ENCODE results near the gene PITPNC1. TPM values are rescaled to one million over a fixed set of nuclear protein-coding genes. Genes with fewer than 3 reads are reported as not detected.
"Not testable (repeated sequence)": the region's sequence is repeated elsewhere in the genome, so short reads cannot be mapped to it uniquely, and the experiment has no call there.

The PITPNC1 gene
- total RNA-seq, 1 donor from 2014 or later, result 14.6 TPM

- intact Hi-C loops (cut with DNase I), result no loop called here
- DNase-seq (no peak), ATAC-seq (ENCODE audit: poor library complexity) (peak; percentile 8)
Measured at GRCh38 chr17:67365738-67366192, 11.3 kb upstream of the PITPNC1 start.

DNA sequence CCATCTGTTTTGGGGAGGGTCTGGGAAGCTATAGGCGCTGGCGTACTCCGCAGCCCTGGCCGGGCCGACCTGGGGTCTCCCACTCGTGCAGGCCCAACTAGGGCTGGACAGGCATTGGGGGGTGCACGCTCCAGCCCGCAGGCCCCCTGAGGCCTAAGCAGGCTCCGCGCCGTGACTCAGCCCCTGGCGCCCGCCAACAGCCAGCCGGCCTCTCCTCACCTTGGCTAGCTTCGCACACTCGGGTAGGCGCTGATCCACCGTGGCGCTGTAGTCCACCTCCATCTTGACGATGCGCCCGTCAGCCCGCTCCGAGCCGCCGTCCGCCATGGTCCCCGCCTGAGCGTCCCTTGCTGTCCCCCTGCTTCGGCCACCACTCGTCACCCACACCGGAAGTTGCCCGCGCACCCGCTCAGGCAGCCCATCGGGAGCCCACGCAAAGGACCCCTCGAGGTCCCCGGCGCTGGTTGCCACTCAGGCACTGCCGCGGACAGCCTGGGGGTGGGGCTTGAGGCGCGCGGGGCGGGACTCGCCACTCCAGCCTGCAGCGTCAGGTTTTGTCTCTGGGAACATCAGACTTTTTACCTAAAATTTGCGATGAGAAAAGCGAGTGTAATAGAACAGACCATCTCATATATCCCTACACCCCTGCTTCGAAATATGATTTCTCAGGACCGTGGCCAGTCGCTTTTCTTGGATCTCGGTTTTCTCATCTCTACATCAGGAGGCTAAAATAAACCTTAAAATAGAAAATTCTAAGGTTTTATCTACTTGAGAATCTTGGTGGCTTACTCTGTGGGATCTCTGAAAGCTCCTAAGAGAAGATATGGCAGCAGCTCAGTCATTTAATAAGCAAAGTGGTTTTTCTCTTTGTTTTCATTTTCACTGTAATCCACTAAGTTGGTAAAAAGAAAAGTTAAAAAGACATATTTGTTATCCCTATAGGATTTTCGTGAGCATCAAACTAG, 10.6 kb upstream of the PITPNC1 start, which contains the start of gene PSMD12:
PSMD12 (minus strand) TSS at position 385 of the 965 bp plus-strand sequence; CDS start at position 327, 58 bp downstream.
- ATAC-seq (ENCODE audit: poor library complexity) (peak; percentile 98), DNase-seq (peak; percentile 96)
- intact Hi-C loops (cut with DNase I), result no loop called here

- ATAC-seq (ENCODE audit: poor library complexity), result no peak
- intact Hi-C loops (cut with DNase I), result loop anchor here (10.0 kb wide), 1 partner anchor 175 kb away; no protein-coding TSS in a partner anchor
- DNase-seq, result no peak
Measured at GRCh38 chr17:67369676-67370075, 7.4 kb upstream of the PITPNC1 start.

GRCh38 chr17:67372751-67373150, 4.3 kb upstream of the PITPNC1 start:
- intact Hi-C loops (cut with DNase I), result loop anchor here (10.0 kb wide), 1 partner anchor 172 kb away; no protein-coding TSS in a partner anchor
- ATAC-seq (ENCODE audit: poor library complexity) (no peak), DNase-seq (no peak)

DNA sequence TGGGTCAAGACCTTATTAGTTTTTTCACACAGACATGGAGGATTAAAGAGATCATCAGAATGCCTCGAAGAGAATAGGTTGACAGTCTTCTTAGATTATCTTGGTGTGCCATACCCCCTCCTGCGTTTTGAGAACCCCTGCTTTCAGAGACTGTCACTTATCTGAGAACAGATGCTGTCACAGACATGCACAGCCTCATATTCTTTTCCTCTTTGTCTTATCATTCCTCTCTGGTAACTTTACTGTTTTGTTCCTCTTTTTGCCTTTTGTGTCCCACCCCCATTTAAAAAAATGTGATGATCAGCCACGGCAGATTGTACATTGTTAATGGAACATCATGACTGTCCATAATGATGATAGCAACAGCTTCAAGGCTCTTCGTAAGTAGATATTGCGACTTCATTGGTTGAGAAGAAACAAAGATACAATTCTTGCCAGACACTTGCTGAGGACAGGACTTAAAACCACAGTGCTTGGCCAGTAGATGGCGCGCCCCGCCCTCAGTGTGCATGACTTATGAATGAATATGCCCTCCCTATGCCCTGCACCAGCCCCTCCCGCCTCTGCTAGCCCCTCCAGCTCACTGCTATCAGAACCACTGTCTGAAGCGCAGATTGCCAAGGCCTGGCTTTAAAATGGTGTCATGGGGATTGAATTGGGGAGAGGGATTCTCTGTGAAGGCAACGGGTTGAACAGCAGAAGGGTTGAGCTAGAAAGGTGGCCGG, 2.6 kb upstream of the PITPNC1 start:
- intact Hi-C loops (cut with DNase I), result loop anchor here (5.0 to 10.0 kb wide), 3 partner anchors 103 to 253 kb away; no protein-coding TSS in a partner anchor
- ATAC-seq (ENCODE audit: poor library complexity), result peak; percentile 50

GRCh38 chr17:67375054-67375427, 2.0 kb upstream of the PITPNC1 start:
- DNase-seq (no peak), ATAC-seq (ENCODE audit: poor library complexity) (no peak)
- intact Hi-C loops (cut with DNase I), result loop anchor here (5.0 to 10.0 kb wide), 3 partner anchors 102 to 252 kb away; no protein-coding TSS in a partner anchor

More for the DNA sequence above, 2.6 kb upstream of the PITPNC1 start:
- peak; percentile 96 for DNase-seq

GRCh38 chr17:67375716-67376115, 1.4 kb upstream of the PITPNC1 start:
- DNase-seq (no peak), ATAC-seq (ENCODE audit: poor library complexity) (no peak)
- intact Hi-C loops (cut with DNase I), result loop anchor here (2.0 to 10.0 kb wide), 4 partner anchors 102 to 313 kb away; no protein-coding TSS in a partner anchor

GRCh38 chr17:67376415-67376736, 705 bp upstream of the PITPNC1 start:
- intact Hi-C loops (cut with DNase I), result loop anchor here (2.0 to 10.0 kb wide), 4 partner anchors 101 to 312 kb away; no protein-coding TSS in a partner anchor
- ATAC-seq (ENCODE audit: poor library complexity), result no peak
- DNase-seq, result no peak

GRCh38 chr17:67377488-67378453, 690 bp downstream of the PITPNC1 start:
- ATAC-seq (ENCODE audit: poor library complexity), result peak; percentile 58
- intact Hi-C loops (cut with DNase I), result loop anchor here (2.0 to 10.0 kb wide), 4 partner anchors 100 to 311 kb away; no protein-coding TSS in a partner anchor
- peak; percentile 77 for DNase-seq

- peak; percentile 72 for ATAC-seq (ENCODE audit: poor library complexity)
- DNase-seq, result peak; percentile 87
- intact Hi-C loops (cut with DNase I), result loop anchor here (5.0 to 10.0 kb wide), 3 partner anchors 99 to 249 kb away; no protein-coding TSS in a partner anchor
Measured at GRCh38 chr17:67378454-67379250, 1.6 kb downstream of the PITPNC1 start.

DNA sequence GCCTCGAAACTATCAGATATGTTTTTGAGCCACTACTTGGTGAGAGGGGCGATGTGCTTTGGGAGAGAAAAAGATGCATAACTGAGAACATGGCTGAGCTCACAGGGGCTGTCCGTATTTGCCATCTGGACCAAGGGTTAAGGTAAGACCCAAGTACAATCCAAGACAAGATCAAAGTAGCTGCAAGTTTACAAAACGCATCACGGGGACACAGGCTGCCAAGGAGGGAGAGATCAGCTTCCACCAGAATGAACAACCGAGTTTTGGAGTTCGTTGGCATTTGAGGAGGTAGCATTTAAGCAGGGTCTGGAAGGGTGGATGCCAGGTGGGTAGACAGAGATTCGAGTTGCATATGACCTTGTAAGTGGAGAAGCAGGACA, 2.2 kb downstream of the PITPNC1 start:
- ATAC-seq (ENCODE audit: poor library complexity), result no peak
- intact Hi-C loops (cut with DNase I), result loop anchor here (5.0 to 10.0 kb wide), 3 partner anchors 98 to 248 kb away; no protein-coding TSS in a partner anchor
- DNase-seq, result no peak

GRCh38 chr17:67381929-67382257, 4.8 kb downstream of the PITPNC1 start:
- ATAC-seq (ENCODE audit: poor library complexity), result no peak
- no peak for DNase-seq
- intact Hi-C loops (cut with DNase I), result no loop called here

GRCh38 chr17:67385122-67385988, 8.3 kb downstream of the PITPNC1 start:
- peak; percentile 77 for ATAC-seq (ENCODE audit: poor library complexity)

GRCh38 chr17:67386965-67387551, 10.0 kb downstream of the PITPNC1 start:
- intact Hi-C loops (cut with DNase I), result no loop called here
- DNase-seq, result peak; percentile 62
- ATAC-seq (ENCODE audit: poor library complexity), result no peak

More at GRCh38 chr17:67385122-67385988, 8.3 kb downstream of the PITPNC1 start:
- intact Hi-C loops (cut with DNase I), result no loop called here
- DNase-seq, result no peak

DNA sequence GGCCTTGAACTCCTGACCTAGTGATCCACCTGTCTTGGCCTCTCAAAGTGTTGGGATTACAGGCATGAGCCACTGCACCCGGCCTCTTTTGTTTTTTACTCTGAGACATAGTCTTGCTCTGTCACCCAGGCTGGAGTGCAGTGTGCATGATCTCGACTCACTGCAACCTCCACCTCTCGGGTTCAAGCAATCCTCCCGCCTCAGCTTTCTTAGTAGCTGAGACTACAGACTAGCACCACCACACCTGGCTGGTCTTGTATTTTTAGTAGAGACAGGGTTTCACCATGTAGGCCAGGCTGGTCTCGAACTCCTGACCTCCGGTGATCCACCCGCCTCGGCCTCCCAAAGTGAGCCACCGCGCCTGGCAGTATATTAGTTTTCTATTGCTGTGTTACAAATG, 11.5 kb downstream of the PITPNC1 start:
- DNase-seq; intact Hi-C loops (cut with DNase I); ATAC-seq (ENCODE audit: poor library complexity): not testable (repeated sequence)

- no peak for DNase-seq
- ATAC-seq (ENCODE audit: poor library complexity), result no peak
- intact Hi-C loops (cut with DNase I), result no loop called here
Measured at GRCh38 chr17:67388986-67389385, 11.9 kb downstream of the PITPNC1 start.
